ENCODE data around the gene TSTD2. TPM values are rescaled to one million over a fixed set of nuclear protein-coding genes. Genes with fewer than 3 reads are reported as not detected.

TSTD2 gene
- total RNA-seq, 4 donors from 2014 or later: 9.6 to 17.2 (median 12.7) TPM

DNA sequence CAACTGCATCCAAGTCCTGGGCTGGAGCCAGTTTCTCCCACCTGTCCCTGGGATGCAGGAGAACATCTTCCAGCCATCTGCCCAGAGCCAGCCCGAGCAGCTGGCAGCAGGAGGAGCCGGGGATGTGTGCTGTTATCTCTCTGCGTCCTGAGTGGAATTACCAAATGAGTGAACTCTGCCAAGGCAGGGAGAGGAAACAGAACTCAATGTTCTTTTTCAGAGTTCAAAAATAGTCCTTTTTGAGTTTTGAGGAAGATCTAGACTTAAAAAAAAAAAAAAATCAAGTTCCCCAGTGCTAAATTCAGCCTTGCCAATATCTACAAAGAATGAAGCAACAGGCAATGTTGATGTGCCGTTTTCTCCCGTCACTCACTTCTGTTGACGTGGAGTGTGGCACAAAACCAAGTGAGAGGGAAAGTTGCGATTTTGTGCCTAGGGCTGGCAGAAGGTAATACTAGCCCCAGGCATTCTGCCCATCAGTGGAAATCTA, 75.5 kb downstream of the TSTD2 start:
- DNase-seq (ENCODE audit: low spot score in 2 of 2): peak; percentile 86 to 89
- Histone ChIP-seq H3K9me3 (no peaks in the 10 kb centered on the region), H3K4me1 (peaks cover 29% of the 10 kb centered on the region), H3K4me3 (no peak overlapping the region), H3K27me3 (peaks cover 3% of the 10 kb centered on the region), H3K27ac (peak overlapping the region; percentile 79), H3K36me3 (no peaks in the 10 kb centered on the region)
- TF ChIP-seq, protein P1, sequence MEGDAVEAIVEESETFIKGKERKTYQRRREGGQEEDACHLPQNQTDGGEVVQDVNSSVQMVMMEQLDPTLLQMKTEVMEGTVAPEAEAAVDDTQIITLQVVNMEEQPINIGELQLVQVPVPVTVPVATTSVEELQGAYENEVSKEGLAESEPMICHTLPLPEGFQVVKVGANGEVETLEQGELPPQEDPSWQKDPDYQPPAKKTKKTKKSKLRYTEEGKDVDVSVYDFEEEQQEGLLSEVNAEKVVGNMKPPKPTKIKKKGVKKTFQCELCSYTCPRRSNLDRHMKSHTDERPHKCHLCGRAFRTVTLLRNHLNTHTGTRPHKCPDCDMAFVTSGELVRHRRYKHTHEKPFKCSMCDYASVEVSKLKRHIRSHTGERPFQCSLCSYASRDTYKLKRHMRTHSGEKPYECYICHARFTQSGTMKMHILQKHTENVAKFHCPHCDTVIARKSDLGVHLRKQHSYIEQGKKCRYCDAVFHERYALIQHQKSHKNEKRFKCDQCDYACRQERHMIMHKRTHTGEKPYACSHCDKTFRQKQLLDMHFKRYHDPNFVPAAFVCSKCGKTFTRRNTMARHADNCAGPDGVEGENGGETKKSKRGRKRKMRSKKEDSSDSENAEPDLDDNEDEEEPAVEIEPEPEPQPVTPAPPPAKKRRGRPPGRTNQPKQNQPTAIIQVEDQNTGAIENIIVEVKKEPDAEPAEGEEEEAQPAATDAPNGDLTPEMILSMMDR (IDR thresholded peaks at IDR 0.05): no peak
- peak; percentile 24 for TF ChIP-seq EP300 (IDR thresholded peaks at IDR 0.05)
- TF ChIP-seq POLR2A (IDR thresholded peaks at IDR 0.05): no peak
- TF ChIP-seq POLR2AphosphoS5 (IDR thresholded peaks at IDR 0.05): peak in 2 of 3 donors; percentile 44 to 73
- whole genome bisulfite sequencing: 16% methylated on average over 7 of the region's 7 CpGs

DNA sequence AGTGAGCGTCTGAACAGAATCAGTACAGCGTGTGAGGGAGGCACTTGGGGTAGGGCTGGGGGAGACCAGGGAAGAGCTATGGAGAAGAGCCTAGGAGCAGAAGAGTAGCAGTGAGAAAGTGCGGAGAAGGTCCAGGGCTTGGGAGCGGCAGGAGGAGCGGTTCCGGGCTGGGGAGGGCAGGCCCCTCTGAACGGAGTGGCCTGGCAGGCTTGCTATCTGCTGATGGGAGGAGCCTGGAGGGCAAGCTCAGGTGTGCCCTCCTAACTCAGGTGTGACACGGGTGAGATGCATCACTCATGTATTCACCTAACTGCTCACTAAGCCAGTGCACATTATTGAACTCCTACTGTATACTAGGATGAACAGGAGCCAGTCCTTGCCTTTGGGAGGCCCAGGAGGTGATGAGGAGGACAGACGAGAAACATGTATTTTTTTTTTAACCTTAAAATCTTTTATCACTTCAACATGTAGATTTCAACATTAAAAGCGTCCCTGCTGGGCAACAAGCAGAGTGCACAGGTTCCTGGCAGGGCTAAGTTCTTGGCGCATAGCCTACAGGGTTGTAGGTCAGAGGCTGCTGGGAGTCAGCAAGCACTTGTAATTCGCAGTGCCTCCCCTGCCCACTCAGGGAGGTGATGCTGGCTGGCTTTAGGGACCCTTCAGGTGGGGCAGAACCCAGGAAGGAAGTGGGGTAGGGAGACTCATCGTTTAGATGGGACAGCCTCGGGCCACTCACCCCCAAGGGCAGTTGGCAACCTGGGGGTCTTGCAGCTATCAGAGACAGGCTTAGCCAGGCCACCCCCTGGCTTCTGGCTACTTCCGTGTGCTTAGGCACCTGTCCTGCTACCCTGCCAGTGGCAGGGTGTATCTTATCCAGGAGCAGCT, 76.2 kb downstream of the TSTD2 start:
- Histone ChIP-seq H3K4me3 (no peak overlapping the region), H3K27ac (peak overlapping the region; percentile 79), H3K9me3 (no peaks in the 10 kb centered on the region), H3K4me1 (peaks cover 22% of the 10 kb centered on the region), H3K36me3 (no peaks in the 10 kb centered on the region), H3K27me3 (peaks cover 3% of the 10 kb centered on the region)
- WGBS: 76% methylated on average over 13 of the region's 15 CpGs
- TF ChIP-seq, protein P1 (IDR thresholded peaks at IDR 0.05): no peak
- TF ChIP-seq EP300 (IDR thresholded peaks at IDR 0.05): no peak
- no peak for TF ChIP-seq POLR2A (IDR thresholded peaks at IDR 0.05)
- TF ChIP-seq POLR2AphosphoS5 (IDR thresholded peaks at IDR 0.05): no peak
- peak in 1 of 2 donors; percentile 77 for DNase-seq (ENCODE audit: low spot score in 2 of 2)

DNA sequence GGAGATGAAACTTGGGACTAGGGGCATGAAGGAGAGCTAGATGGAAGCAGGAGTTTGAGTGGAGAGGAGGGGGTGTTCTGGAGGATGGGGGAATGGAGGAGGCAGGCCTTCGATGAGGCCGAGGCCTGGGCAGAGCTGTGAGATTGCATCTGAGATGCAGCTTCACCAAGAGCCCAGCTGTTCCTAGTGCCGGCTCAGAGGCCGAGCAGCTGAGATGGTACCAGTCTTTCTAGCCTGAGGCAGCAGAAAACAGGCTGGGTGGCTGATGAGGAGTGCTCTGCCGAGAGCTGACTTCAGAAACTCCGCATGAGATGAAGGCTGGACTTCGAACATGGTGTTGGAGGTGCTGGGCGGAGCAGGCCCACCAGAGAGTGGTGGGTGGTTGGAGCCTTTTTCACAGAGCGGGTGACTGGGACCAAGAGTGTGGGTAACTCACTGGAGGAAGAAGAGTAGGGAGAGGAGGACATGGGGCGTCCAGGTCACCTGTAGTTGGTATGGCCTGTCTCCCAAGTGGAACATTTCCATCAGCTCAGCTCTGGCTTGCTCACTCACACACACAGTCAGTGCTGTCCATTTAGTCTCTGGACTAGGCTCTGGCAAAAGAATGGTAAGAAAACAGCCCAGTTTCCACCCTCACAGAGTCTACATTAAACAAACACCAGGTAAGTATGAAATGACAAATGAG, 77.0 kb downstream of the TSTD2 start:
- no peak overlapping the region for H3K4me3 ChIP-seq
- H3K27me3 ChIP-seq: peaks cover 3% of the 10 kb centered on the region
- H3K36me3 ChIP-seq: no peaks in the 10 kb centered on the region
- peaks cover 22% of the 10 kb centered on the region for H3K4me1 ChIP-seq
- DNase-seq (ENCODE audit: low spot score in 2 of 2): no peak
- peak overlapping the region; percentile 79 for H3K27ac ChIP-seq
- 82% methylated on average over 10 of the region's 10 CpGs for WGBS
- TF ChIP-seq POLR2AphosphoS5 (IDR thresholded peaks at IDR 0.05) (no peak), POLR2A (IDR thresholded peaks at IDR 0.05) (no peak), EP300 (IDR thresholded peaks at IDR 0.05) (no peak)
- TF ChIP-seq, protein P1 (IDR thresholded peaks at IDR 0.05): no peak
- no peaks in the 10 kb centered on the region for H3K9me3 ChIP-seq

DNA sequence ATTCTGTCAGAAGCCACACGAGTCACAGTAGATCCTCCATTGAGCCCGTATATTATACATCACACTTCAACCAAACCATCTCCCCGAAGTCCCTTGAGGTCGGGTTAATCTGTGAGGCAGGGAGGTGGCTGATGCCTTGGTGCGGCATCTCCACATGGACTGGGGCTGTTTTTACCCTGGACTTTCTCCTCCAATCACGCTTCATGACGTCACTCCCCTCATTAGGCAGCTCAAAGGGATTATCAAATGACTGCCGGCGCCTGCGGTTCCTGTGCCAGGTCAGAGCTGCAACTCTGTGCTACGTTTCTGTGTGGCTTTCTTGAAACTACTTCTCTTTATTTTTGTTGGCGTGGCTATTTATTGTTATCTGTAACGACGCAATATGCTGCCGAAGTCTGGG, 78.0 kb downstream of the TSTD2 start:
- no peak overlapping the region for H3K27ac ChIP-seq
- no peaks in the 10 kb centered on the region for H3K36me3 ChIP-seq
- no peak for TF ChIP-seq POLR2A (IDR thresholded peaks at IDR 0.05)
- TF ChIP-seq, protein P1 (IDR thresholded peaks at IDR 0.05): no peak
- TF ChIP-seq POLR2AphosphoS5 (IDR thresholded peaks at IDR 0.05): no peak
- TF ChIP-seq EP300 (IDR thresholded peaks at IDR 0.05): no peak
- peaks cover 3% of the 10 kb centered on the region for H3K27me3 ChIP-seq
- no peak for DNase-seq (ENCODE audit: low spot score in 2 of 2)
- WGBS: 61% methylated on average over 15 of the region's 15 CpGs
- peaks cover 22% of the 10 kb centered on the region for H3K4me1 ChIP-seq
- H3K9me3 ChIP-seq: no peaks in the 10 kb centered on the region
- no peak overlapping the region for H3K4me3 ChIP-seq
